MCF 10A (cell line): ENCODE data around the gene ACTL7A. TPM values are rescaled to one million over a fixed set of nuclear protein-coding genes. Genes with fewer than 3 reads are reported as not detected.

ENCODE experiments used
- Bru-seq: library from RNA; stranded (reverse); fragments of 400-500 nt; gene quantifications from one replicate; lab custom pipeline; 2021; lab: Mats Ljungman, UMichigan
- BruChase-seq, 2 experiments: library from RNA; stranded (reverse); fragments of 400-500 nt; gene quantifications; one replicate each; lab custom pipeline; 2021; lab: Mats Ljungman, UMichigan
- BruUV-seq: library from RNA; stranded (reverse); fragments of 400-500 nt; replicated peaks from 2 replicates; lab custom pipeline; 2021; lab: Mats Ljungman, UMichigan
- CTCF ChIA-PET: fragments of 300-600 bp; sonication (Branson Sonifier 250); formaldehyde crosslinking; extraction: SDS; loops from one replicate; lab custom pipeline; 2021; ENCODE audit warnings: antibody characterized with exemption, inconsistent platforms; lab: Yijun Ruan, JAX
- POLR2A ChIA-PET: fragments of 300-600, 350-650 bp; sonication (Branson Sonifier 250); formaldehyde crosslinking; extraction: SDS; loops from one replicate; lab custom pipeline; 2020; ENCODE audit warnings: antibody characterized with exemption, inconsistent platforms; lab: Yijun Ruan, JAX
- DNase-seq: peaks from one replicate; pipeline ENCODE4 v3.0.0-alpha.2; 2018; ENCODE audit not compliant: unreplicated experiment
- H3K27ac Mint-ChIP-seq: one replicate; pipeline ENCODE4 v1.8.0; 2022; ENCODE audit warnings: mild to moderate bottlenecking, low read depth, mixed read lengths; ENCODE audit not compliant: unreplicated experiment
- H3K27me3 Mint-ChIP-seq: one replicate; pipeline ENCODE4 v1.8.0; 2022; ENCODE audit warnings: mixed read lengths; ENCODE audit not compliant: insufficient read depth, unreplicated experiment
- H3K36me3 Mint-ChIP-seq: one replicate; pipeline ENCODE4 v1.8.0; 2022; ENCODE audit warnings: mild to moderate bottlenecking, moderate library complexity, mixed read lengths; ENCODE audit not compliant: insufficient read depth, unreplicated experiment
- H3K4me1 Mint-ChIP-seq: one replicate; pipeline ENCODE4 v1.8.0; 2022; ENCODE audit warnings: mixed read lengths; ENCODE audit not compliant: insufficient read depth, unreplicated experiment
- H3K4me3 Mint-ChIP-seq: one replicate; pipeline ENCODE4 v1.8.0; 2022; ENCODE audit warnings: mild to moderate bottlenecking, moderate library complexity, mixed read lengths; ENCODE audit not compliant: unreplicated experiment
- H3K9me3 Mint-ChIP-seq: one replicate; pipeline ENCODE4 v1.8.0; 2022; ENCODE audit warnings: mixed read lengths; ENCODE audit not compliant: unreplicated experiment
- CTCF ChIP-seq: fragments of 200-600 bp; IDR thresholded peaks from one replicate; pipeline ENCODE4 v1.8.0; 2022; ENCODE audit warnings: antibody characterized with exemption, mild to moderate bottlenecking; ENCODE audit not compliant: unreplicated experiment
- intact Hi-C: fragments of 100-400 bp; cut with micrococcal nuclease; formaldehyde crosslinking; loops from 2 replicates; pipeline ENCODE4 v1.14.1; 2022
- long read RNA-seq: library from polyadenylated mRNA; stranded (forward); transcript quantifications from one replicate; pipeline ENCODE4 v2.0.0, GENCODE V29; 2022
- total RNA-seq: library from RNA; stranded (reverse); gene quantifications from 2 replicates; pipeline ENCODE4 v1.2.3, GENCODE V29; 2022

ACTL7A gene
- not detected in 2 replicates for total RNA-seq
- not detected for Bru-seq, nascent RNA
- not detected for BruChase-seq, experiment 1, labeled RNA remaining after a 6-hour chase
- not detected for BruChase-seq, experiment 2, labeled RNA remaining after a 2-hour chase
- long read RNA-seq: 0 reads

- BruUV-seq: no TSS peak
- H3K27ac Mint-ChIP-seq: no peak within 1 kb of the TSS
- no peaks in the 10 kb centered on the region for H3K27me3 Mint-ChIP-seq
- ChIA-PET CTCF (interaction anchor here (0.6 to 0.8 kb wide), 4 partner anchors 9 to 81 kb away, joined by 3 to 5 read pairs (median 3); no protein-coding TSS in a partner anchor), POLR2A (no interaction called here)
- intact Hi-C loops: no loop called here
- H3K9me3 Mint-ChIP-seq: peaks cover 5% of the 10 kb centered on the region
- no peak for TF ChIP-seq CTCF
- H3K4me3 Mint-ChIP-seq: no peak within 1 kb of the TSS
- no peaks in the 10 kb centered on the region for H3K36me3 Mint-ChIP-seq
- no peak for DNase-seq
- peaks cover 21% of the 10 kb centered on the region for H3K4me1 Mint-ChIP-seq
Measured at GRCh38 chr9:108861997-108862396, at the start of gene ACTL7A. TSS of gene ACTL7A (plus strand) at chr9:108862266. CDS start at chr9:108862323, 57 bp downstream.

GRCh38 chr9:108812396-108813025, 49.6 kb upstream of the ACTL7A start:
- H3K27me3 Mint-ChIP-seq: no peaks in the 10 kb centered on the region
- H3K4me3 Mint-ChIP-seq: no peak overlapping the region
- H3K9me3 Mint-ChIP-seq: no peaks in the 10 kb centered on the region
- DNase-seq: no peak
- no TSS peak for BruUV-seq
- H3K36me3 Mint-ChIP-seq: peaks cover 6% of the 10 kb centered on the region
- TF ChIP-seq CTCF: no peak
- peaks cover 9% of the 10 kb centered on the region for H3K4me1 Mint-ChIP-seq
- intact Hi-C loops: loop anchor here (5.0 kb wide), 2 partner anchors 35 to 1330 kb away; no protein-coding TSS in a partner anchor
- CTCF ChIA-PET: interaction anchor here (0.8 to 4.2 kb wide), 4 partner anchors 32 to 1333 kb away, joined by 4 to 26 read pairs (median 6); no protein-coding TSS in a partner anchor
- no peak overlapping the region for H3K27ac Mint-ChIP-seq
- POLR2A ChIA-PET: interaction anchor here (2.6 kb wide), 1 partner anchor 36 kb away, joined by 9 read pairs; no protein-coding TSS in a partner anchor

- DNase-seq: peak; percentile 81
- CTCF ChIA-PET: interaction anchor here (0.5 to 4.2 kb wide), 24 partner anchors 9 to 1575 kb away, joined by 3 to 26 read pairs (median 3); no protein-coding TSS in a partner anchor
- Mint-ChIP-seq H3K4me3 (no peak overlapping the region), H3K4me1 (peaks cover 9% of the 10 kb centered on the region), H3K27me3 (no peaks in the 10 kb centered on the region), H3K27ac (peak overlapping the region; percentile 56), H3K9me3 (no peaks in the 10 kb centered on the region), H3K36me3 (peaks cover 6% of the 10 kb centered on the region)
- peak; percentile 92 for TF ChIP-seq CTCF
- no TSS peak for BruUV-seq
- intact Hi-C loops: loop anchor here (1.0 to 5.0 kb wide), 8 partner anchors 37 to 1392 kb away; no protein-coding TSS in a partner anchor
- POLR2A ChIA-PET: interaction anchor here (0.7 to 2.6 kb wide), 9 partner anchors 26 to 1330 kb away, joined by 3 to 9 read pairs (median 3); no protein-coding TSS in a partner anchor
Measured at GRCh38 chr9:108813951-108814601, 48.0 kb upstream of the ACTL7A start.
